ENCODE results near the gene PEAK1. TPM values are rescaled to one million over a fixed set of nuclear protein-coding genes. Genes with fewer than 3 reads are reported as not detected.

The PEAK1 gene
- total and polyA plus RNA-seq, 2 experiments from 2014 or later = 15.8 to 42.0 TPM

- Histone ChIP-seq H3K9me3 (ENCODE audit: low read depth) (no peaks in the 10 kb centered on the region), H3K27me3 (no peaks in the 10 kb centered on the region), H3K27ac (no peak overlapping the region)
These were observed 6.5 kb upstream of the PEAK1 start for GRCh38 chr15:77426377-77426776.

GRCh38 chr15:77425104-77425503 is 5.2 kb upstream of the PEAK1 start:
- Histone ChIP-seq H3K27ac (no peak overlapping the region), H3K9me3 (ENCODE audit: low read depth) (no peaks in the 10 kb centered on the region), H3K4me3 (no peak overlapping the region), H3K36me3 (no peaks in the 10 kb centered on the region), H3K27me3 (no peaks in the 10 kb centered on the region), H3K4me1 (ENCODE audit: low read depth) (peaks cover 14% of the 10 kb centered on the region)
- DNase-seq (ENCODE audit: low read depth in 1 of 2, low spot score in 1 of 2) = no peak
- TF ChIP-seq, protein P1, sequence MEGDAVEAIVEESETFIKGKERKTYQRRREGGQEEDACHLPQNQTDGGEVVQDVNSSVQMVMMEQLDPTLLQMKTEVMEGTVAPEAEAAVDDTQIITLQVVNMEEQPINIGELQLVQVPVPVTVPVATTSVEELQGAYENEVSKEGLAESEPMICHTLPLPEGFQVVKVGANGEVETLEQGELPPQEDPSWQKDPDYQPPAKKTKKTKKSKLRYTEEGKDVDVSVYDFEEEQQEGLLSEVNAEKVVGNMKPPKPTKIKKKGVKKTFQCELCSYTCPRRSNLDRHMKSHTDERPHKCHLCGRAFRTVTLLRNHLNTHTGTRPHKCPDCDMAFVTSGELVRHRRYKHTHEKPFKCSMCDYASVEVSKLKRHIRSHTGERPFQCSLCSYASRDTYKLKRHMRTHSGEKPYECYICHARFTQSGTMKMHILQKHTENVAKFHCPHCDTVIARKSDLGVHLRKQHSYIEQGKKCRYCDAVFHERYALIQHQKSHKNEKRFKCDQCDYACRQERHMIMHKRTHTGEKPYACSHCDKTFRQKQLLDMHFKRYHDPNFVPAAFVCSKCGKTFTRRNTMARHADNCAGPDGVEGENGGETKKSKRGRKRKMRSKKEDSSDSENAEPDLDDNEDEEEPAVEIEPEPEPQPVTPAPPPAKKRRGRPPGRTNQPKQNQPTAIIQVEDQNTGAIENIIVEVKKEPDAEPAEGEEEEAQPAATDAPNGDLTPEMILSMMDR (IDR thresholded peaks at IDR 0.05; ENCODE audit: low read depth, low read length) = no peak

More at GRCh38 chr15:77426377-77426776, 6.5 kb upstream of the PEAK1 start:
- DNase-seq (ENCODE audit: low read depth in 1 of 2, low spot score in 1 of 2) = no peak
- peaks cover 14% of the 10 kb centered on the region for H3K4me1 ChIP-seq (ENCODE audit: low read depth)
- no peak overlapping the region for H3K4me3 ChIP-seq
- H3K36me3 ChIP-seq = no peaks in the 10 kb centered on the region
- TF ChIP-seq, protein P1 (IDR thresholded peaks at IDR 0.05; ENCODE audit: low read depth, low read length) = no peak

- Histone ChIP-seq H3K27ac (peak overlapping the region; percentile 98), H3K9me3 (ENCODE audit: low read depth) (no peaks in the 10 kb centered on the region)
- TF ChIP-seq, protein P1 (IDR thresholded peaks at IDR 0.05; ENCODE audit: low read depth, low read length) = no peak
These were observed 1.4 kb upstream of the PEAK1 start for GRCh38 chr15:77421370-77421700.

GRCh38 chr15:77420610-77421369 is 886 bp upstream of the PEAK1 start, which contains the start of gene HMG20A:
TSS of gene HMG20A (plus strand) at chr15:77420888. CDS start at chr15:77458408, 37,520 bp downstream.
- Histone ChIP-seq H3K4me3 (peak within 1 kb of the TSS; percentile 98), H3K27me3 (no peaks in the 10 kb centered on the region), H3K4me1 (ENCODE audit: low read depth) (peaks cover 31% of the 10 kb centered on the region), H3K36me3 (no peaks in the 10 kb centered on the region), H3K27ac (peak within 1 kb of the TSS; percentile 98), H3K9me3 (ENCODE audit: low read depth) (no peaks in the 10 kb centered on the region)
- DNase-seq (ENCODE audit: low read depth in 1 of 2, low spot score in 1 of 2) = peak; percentile 79 to 91
- TF ChIP-seq, protein P1 (IDR thresholded peaks at IDR 0.05; ENCODE audit: low read depth, low read length) = no peak

More at GRCh38 chr15:77421370-77421700, 1.4 kb upstream of the PEAK1 start:
- H3K4me3 ChIP-seq = peak overlapping the region; percentile 98
- H3K36me3 ChIP-seq = no peaks in the 10 kb centered on the region
- peak; percentile 11 to 19 for DNase-seq (ENCODE audit: low read depth in 1 of 2, low spot score in 1 of 2)
- H3K4me1 ChIP-seq (ENCODE audit: low read depth) = peaks cover 26% of the 10 kb centered on the region
- H3K27me3 ChIP-seq = no peaks in the 10 kb centered on the region

GRCh38 chr15:77418966-77419835 is 703 bp downstream of the PEAK1 start:
- H3K27ac ChIP-seq = peak overlapping the region; percentile 85
- H3K4me3 ChIP-seq = peak overlapping the region; percentile 98
- H3K9me3 ChIP-seq (ENCODE audit: low read depth) = no peaks in the 10 kb centered on the region
- H3K27me3 ChIP-seq = no peaks in the 10 kb centered on the region
- H3K4me1 ChIP-seq (ENCODE audit: low read depth) = peaks cover 34% of the 10 kb centered on the region
- DNase-seq (ENCODE audit: low read depth in 1 of 2, low spot score in 1 of 2) = peak; percentile 53 to 66
- TF ChIP-seq, protein P1 (IDR thresholded peaks at IDR 0.05; ENCODE audit: low read depth, low read length) = peak; percentile 21
- H3K36me3 ChIP-seq = no peaks in the 10 kb centered on the region

Data from cardiac muscle cell (in vitro differentiated cells and primary cell).